CD1c-positive myeloid dendritic cell (primary cell): ENCODE measurements around the gene ZNF541.

Source experiments
- DNase-seq: peaks from one replicate; pipeline ENCODE4 v3.0.0-alpha.2; 2016; ENCODE audit errors: extremely low spot score

ZNF541 gene

GRCh38 chr19:47545061-47545948 lies 27.6 kb downstream of the ZNF541 start:
- no peak for DNase-seq

GRCh38 chr19:47544476-47544875 lies 28.5 kb downstream of the ZNF541 start:
- no peak for DNase-seq

GRCh38 chr19:47544075-47544474 lies 28.9 kb downstream of the ZNF541 start:
- DNase-seq = no peak

DNA sequence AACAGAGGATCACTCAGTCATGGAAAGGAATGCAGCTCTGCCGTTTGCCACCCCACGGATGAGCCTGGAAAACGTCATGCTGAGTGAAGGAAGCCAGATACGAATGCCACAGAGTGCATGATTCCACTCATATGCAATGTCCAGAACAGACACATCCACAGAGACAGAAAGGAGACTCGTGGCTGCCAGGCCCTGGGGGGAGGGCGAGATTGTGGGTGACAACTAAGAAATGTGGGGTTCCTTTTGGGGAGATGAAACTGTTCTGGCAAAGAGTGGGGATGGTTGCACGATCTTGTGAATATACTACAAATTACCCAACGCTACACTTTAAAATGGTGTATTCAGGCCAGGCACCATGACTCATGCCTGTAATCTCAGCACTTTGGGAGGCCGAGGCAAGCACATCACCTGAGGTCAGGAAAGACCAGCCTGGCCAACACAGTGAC lies 30.9 kb downstream of the ZNF541 start:
- no peak for DNase-seq

- peak; percentile 41 for DNase-seq
These were observed 31.4 kb downstream of the ZNF541 start for GRCh38 chr19:47541518-47541917.

DNA sequence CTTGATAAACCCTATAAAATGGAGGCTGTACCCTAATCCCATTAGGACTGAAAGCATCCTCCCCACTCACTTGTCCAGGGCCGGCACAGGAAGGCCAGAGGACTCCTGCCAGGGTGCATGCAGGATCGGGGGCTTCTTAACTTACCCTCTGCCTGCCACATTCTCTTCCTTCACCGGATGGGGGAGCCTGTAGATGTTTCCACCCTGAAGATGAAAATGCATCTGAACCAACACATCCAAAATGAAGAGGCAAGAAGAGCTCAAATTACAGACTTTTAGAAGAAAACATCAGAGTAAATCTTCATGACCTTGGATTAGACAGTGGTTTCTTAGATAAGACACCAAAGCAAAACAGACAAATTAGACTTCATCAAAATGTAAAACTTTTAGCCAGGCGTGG lies 32.2 kb downstream of the ZNF541 start:
- DNase-seq = no peak

GRCh38 chr19:47539747-47540311 lies 33.1 kb downstream of the ZNF541 start:
- DNase-seq = no peak

- DNase-seq = no peak
These were observed 34.1 kb downstream of the ZNF541 start for GRCh38 chr19:47538812-47539211.

DNA sequence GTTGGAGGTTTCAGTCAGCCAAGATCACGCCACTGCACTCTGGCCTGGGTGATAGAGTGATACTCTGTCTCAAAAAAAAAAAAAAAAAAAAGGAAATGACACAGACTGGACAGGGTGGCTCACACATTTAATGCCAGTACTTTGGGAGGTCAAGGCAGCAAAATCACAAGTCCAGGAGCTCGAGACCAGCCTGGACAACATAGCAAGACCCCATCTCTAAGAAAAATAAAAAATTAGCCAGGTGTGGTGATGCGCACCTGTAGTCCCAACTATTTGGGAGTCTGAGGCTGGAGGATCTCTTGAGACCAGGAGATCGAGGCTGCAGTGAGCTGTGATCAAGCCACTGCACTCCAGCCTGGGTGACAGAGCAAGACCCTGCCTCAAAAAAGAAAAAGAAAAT lies 35.5 kb downstream of the ZNF541 start:
- no peak for DNase-seq

DNA sequence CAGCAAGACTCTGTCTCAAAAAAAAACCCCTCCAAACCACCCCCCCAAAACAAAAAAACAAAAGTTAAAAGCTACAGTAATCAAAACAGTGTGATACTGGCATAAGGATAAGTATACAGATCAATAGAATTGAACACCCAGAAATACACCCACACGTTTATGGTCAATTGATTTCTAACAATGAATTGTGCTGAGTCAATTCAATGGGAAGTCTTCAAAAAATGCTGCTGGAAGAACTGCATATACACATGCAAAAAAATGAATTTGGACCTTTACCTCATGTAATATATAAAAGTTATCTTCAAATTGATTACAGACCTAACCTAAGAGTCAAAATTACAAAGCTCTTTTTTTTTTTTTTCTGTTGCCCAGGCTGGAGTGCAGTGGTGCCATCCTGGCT lies 38.3 kb downstream of the ZNF541 start:
- DNase-seq = no peak

GRCh38 chr19:47531640-47532387 lies 41.1 kb downstream of the ZNF541 start:
- peak; percentile 26 for DNase-seq

GRCh38 chr19:47529018-47529742 lies 43.8 kb downstream of the ZNF541 start:
- DNase-seq = no peak

- no peak for DNase-seq
These were observed 46.1 kb downstream of the ZNF541 start for GRCh38 chr19:47526798-47527197.

DNA sequence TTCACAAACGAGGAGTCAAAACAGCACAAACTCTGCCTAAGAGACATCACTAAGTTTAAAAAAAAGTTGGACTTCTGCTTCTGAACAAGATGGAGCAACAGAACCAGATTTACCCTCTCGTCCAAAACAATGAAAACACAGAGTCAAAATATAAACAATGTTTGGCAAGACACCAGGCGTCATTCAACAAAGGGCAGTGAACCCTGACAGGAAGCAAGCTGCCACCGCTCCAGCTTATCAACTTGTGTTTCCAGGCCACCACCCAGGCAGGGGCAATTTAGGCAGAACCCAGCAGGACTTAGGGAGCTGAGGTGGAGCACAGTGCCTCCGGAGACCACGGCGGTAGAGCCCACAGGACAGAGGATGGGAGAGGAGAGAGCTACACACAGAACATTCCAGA lies 49.5 kb downstream of the ZNF541 start:
- no peak for DNase-seq
